ENCODE data around the gene AKAP12. TPM values are rescaled to one million over a fixed set of nuclear protein-coding genes. Genes with fewer than 3 reads are reported as not detected.
A peak's percentile ranks its signal among the peaks of the same experiment; 100 is the strongest.

The AKAP12 gene
- total RNA-seq (84.6 TPM), polyA plus RNA-seq (ENCODE audit: insufficient read depth, low read depth, low replicate concordance) (10.2 TPM)
- long read RNA-seq, donor 1, partial matches to known transcripts, result 80 of 80 reads
- long read RNA-seq, donor 1, other reads (novel, unspliced or antisense), result 0 of 80 reads
- long read RNA-seq, donor 2, partial matches to known transcripts, result 86 of 86 reads
- long read RNA-seq, donor 2, other reads (novel, unspliced or antisense), result 0 of 86 reads
- long read RNA-seq, donor 3, full-length matches to known transcripts, result 1 of 90 reads
- long read RNA-seq, donor 3, partial matches to known transcripts, result 89 of 90 reads
- long read RNA-seq, donor 3, other reads (novel, unspliced or antisense), result 0 of 90 reads
- long read RNA-seq, donor 4, full-length matches to known transcripts, result 4 of 67 reads
- long read RNA-seq, donor 4, partial matches to known transcripts, result 63 of 67 reads
- long read RNA-seq, donor 4, other reads (novel, unspliced or antisense), result 0 of 67 reads
- long read RNA-seq, donor 5, result 0 reads
- long read RNA-seq, donor 6, partial matches to known transcripts, result 14 of 14 reads
- long read RNA-seq, donor 6, other reads (novel, unspliced or antisense), result 0 of 14 reads
- long read RNA-seq, donor 7, full-length matches to known transcripts, result 2 of 55 reads
- long read RNA-seq, donor 7, partial matches to known transcripts, result 43 of 55 reads
- long read RNA-seq, donor 7, other reads (novel, unspliced or antisense), result 10 of 55 reads
- long read RNA-seq, donor 8, full-length matches to known transcripts, result 1 of 153 reads
- long read RNA-seq, donor 8, partial matches to known transcripts, result 152 of 153 reads
- long read RNA-seq, donor 8, other reads (novel, unspliced or antisense), result 0 of 153 reads
- long read RNA-seq, donor 9, partial matches to known transcripts, result 41 of 41 reads
- long read RNA-seq, donor 9, other reads (novel, unspliced or antisense), result 0 of 41 reads
- long read RNA-seq, donor 10, partial matches to known transcripts, result 151 of 151 reads
- long read RNA-seq, donor 10, other reads (novel, unspliced or antisense), result 0 of 151 reads

GRCh38 chr6:151239603-151240035, at the start of gene AKAP12:
TSS of gene AKAP12 (plus strand) at chr6:151239967. CDS start at chr6:151240563, 596 bp downstream.
- FAIRE-seq (no peak), DNase-seq (peak; percentile 64 to 83 (median 80))
- peak within 1 kb of the TSS; percentile 84 to 85 for H3K27ac ChIP-seq (ENCODE audit: low read depth in 2 of 2, low read length in 2 of 2)
- H3K9me3 ChIP-seq (ENCODE audit: control insufficient read depth in 2 of 3, insufficient read depth in 1 of 3, low read length in 3 of 3), result no peaks in the 10 kb centered on the region
- peak within 1 kb of the TSS; percentile 64 to 86 (median 68) for H3K4me3 ChIP-seq (ENCODE audit: low read length in 3 of 3)
- no peaks in the 10 kb centered on the region for H3K36me3 ChIP-seq (ENCODE audit: control insufficient read depth in 2 of 3, insufficient read depth in 3 of 3, low read length in 3 of 3)
- H3K9ac ChIP-seq (ENCODE audit: low read length in 3 of 3), result peak within 1 kb of the TSS in 2 of 3 donors; percentile 52 to 59
- TF ChIP-seq CTCF (IDR thresholded peaks at IDR 0.05; ENCODE audit: borderline replicate concordance, extremely low read depth, insufficient read depth), result no peak
- intact Hi-C loops (cut with DNase I), result no loop called here
- peaks cover 0 to 3% (median 0%) of the 10 kb centered on the region in 3 donors for H3K4me1 ChIP-seq (ENCODE audit: control insufficient read depth in 2 of 3, insufficient read depth in 2 of 3, low read depth in 1 of 3, low read length in 3 of 3)
- H3K27me3 ChIP-seq (ENCODE audit: control insufficient read depth, insufficient read depth, low read length), result no peaks in the 10 kb centered on the region

- intact Hi-C loops (cut with DNase I), result no loop called here
- H3K4me1 ChIP-seq (ENCODE audit: control insufficient read depth in 2 of 3, insufficient read depth in 2 of 3, low read depth in 1 of 3, low read length in 3 of 3), result no peaks in the 10 kb centered on the region
- H3K4me3 ChIP-seq (ENCODE audit: low read length in 3 of 3), result no peak overlapping the region
- no peak overlapping the region for H3K27ac ChIP-seq (ENCODE audit: low read depth in 2 of 2, low read length in 2 of 2)
- no peaks in the 10 kb centered on the region for H3K36me3 ChIP-seq (ENCODE audit: control insufficient read depth in 2 of 3, insufficient read depth in 3 of 3, low read length in 3 of 3)
- no peaks in the 10 kb centered on the region for H3K9me3 ChIP-seq (ENCODE audit: control insufficient read depth in 2 of 3, insufficient read depth in 1 of 3, low read length in 3 of 3)
- TF ChIP-seq CTCF (IDR thresholded peaks at IDR 0.05; ENCODE audit: borderline replicate concordance, extremely low read depth, insufficient read depth), result no peak
- no peak overlapping the region for H3K9ac ChIP-seq (ENCODE audit: low read length in 3 of 3)
- FAIRE-seq (no peak), DNase-seq (no peak)
- no peaks in the 10 kb centered on the region for H3K27me3 ChIP-seq (ENCODE audit: control insufficient read depth, insufficient read depth, low read length)
Measured at GRCh38 chr6:151191527-151191926, 48.2 kb upstream of the AKAP12 start.

- FAIRE-seq, result no peak
- no peak overlapping the region for H3K27ac ChIP-seq (ENCODE audit: low read depth in 2 of 2, low read length in 2 of 2)
- H3K36me3 ChIP-seq (ENCODE audit: control insufficient read depth in 2 of 3, insufficient read depth in 3 of 3, low read length in 3 of 3), result no peaks in the 10 kb centered on the region
- no peaks in the 10 kb centered on the region for H3K27me3 ChIP-seq (ENCODE audit: control insufficient read depth, insufficient read depth, low read length)
- intact Hi-C loops (cut with DNase I), result no loop called here
- no peak overlapping the region for H3K4me3 ChIP-seq (ENCODE audit: low read length in 3 of 3)
- no peak for DNase-seq
- TF ChIP-seq CTCF (IDR thresholded peaks at IDR 0.05; ENCODE audit: borderline replicate concordance, extremely low read depth, insufficient read depth), result no peak
- no peaks in the 10 kb centered on the region for H3K9me3 ChIP-seq (ENCODE audit: control insufficient read depth in 2 of 3, insufficient read depth in 1 of 3, low read length in 3 of 3)
- H3K9ac ChIP-seq (ENCODE audit: low read length in 3 of 3), result no peak overlapping the region
- H3K4me1 ChIP-seq (ENCODE audit: control insufficient read depth in 2 of 3, insufficient read depth in 2 of 3, low read depth in 1 of 3, low read length in 3 of 3), result no peaks in the 10 kb centered on the region
Measured at GRCh38 chr6:151196555-151196954, 43.2 kb upstream of the AKAP12 start.

Measured in kidney (tissue), 22 donors.